Right forelimb (tissue), 1 donor: ENCODE results near the gene MYBBP1A.
A peak's percentile ranks its signal among the peaks of the same experiment; 100 is the strongest.

Source experiments
- DNase-seq: peaks from one replicate; pipeline ENCODE4 v3.0.0-alpha.2; 2018

MYBBP1A gene

DNA sequence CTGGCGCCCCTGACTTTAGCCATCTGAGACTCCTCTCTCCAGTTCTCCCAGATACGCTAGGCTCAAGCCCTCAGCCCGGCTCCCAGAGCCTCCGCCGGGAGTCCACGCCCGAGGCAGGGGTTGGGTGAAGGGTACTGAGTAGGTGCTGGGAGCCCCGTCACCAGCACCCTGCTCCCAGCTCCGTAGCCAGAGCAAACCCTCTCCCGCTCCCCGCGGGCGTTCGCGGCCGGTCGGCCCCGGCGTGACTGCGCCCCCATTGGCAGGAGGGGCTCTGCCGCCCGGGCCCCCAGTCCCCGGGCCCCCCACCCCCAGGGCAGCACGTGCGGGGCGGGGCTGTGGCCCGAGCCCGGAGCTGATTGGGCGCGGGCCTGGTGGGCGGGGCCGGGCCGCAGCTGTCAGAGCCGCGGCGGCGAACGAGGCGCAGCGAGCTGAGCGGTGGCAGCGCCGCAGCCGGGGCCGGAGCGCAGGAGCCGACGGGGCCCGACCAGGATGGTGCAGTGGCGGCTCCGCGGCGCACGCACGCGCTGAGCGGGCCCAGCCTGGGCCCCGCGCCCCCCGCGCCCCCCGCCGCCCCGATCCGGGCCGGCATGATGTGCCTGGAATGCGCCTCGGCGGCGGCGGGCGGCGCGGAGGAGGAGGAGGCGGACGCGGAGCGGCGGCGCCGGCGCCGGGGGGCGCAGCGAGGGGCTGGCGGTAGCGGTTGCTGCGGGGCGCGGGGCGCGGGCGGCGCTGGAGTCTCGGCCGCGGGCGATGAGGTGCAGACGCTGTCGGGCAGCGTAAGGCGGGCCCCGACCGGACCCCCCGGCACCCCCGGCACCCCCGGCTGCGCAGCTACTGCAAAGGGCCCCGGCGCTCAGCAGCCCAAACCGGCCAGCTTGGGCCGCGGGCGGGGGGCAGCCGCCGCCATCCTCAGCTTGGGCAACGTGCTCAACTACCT, 56.5 kb downstream of the MYBBP1A start, which contains the start of gene SPNS2:
Gene SPNS2 (plus strand): TSS at position 421 of the 937 bp plus-strand sequence. CDS start 167 bp downstream, at position 588.
- peak; percentile 73 for DNase-seq

DNA sequence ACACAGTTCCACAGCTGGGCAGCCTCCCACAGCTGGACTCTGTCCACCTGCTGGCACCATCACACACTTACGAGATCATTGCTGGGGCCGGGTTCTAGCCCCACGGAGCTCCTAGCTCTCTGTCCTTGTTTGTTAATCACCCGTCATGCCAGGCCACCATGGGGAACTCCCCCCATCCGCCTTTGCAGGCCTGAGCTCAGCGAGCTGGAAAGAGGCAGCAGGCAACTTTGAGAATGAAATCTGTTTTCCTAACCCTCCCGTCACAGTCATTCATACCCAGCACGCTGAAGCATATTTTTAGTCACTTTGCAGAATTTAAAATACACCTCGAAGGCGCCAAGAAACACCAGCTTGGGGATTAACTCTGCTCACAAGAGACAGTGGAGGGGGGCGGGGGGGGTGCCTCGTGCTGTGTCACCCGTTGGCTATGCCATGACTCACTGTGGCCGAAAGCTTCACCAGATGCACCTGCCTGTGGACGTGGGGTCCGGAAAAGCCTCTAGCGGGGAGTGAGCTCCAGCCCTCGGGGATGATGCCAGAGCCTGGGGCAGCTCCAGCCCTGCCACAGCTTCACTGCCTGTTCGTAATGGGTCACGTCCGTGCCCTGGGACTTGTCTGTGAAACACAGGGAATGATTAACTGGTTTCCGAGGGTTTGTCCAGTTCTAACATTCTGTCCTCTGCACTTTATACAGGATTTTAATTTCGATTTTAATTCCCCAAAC, 57.9 kb downstream of the MYBBP1A start:
- no peak for DNase-seq

DNA sequence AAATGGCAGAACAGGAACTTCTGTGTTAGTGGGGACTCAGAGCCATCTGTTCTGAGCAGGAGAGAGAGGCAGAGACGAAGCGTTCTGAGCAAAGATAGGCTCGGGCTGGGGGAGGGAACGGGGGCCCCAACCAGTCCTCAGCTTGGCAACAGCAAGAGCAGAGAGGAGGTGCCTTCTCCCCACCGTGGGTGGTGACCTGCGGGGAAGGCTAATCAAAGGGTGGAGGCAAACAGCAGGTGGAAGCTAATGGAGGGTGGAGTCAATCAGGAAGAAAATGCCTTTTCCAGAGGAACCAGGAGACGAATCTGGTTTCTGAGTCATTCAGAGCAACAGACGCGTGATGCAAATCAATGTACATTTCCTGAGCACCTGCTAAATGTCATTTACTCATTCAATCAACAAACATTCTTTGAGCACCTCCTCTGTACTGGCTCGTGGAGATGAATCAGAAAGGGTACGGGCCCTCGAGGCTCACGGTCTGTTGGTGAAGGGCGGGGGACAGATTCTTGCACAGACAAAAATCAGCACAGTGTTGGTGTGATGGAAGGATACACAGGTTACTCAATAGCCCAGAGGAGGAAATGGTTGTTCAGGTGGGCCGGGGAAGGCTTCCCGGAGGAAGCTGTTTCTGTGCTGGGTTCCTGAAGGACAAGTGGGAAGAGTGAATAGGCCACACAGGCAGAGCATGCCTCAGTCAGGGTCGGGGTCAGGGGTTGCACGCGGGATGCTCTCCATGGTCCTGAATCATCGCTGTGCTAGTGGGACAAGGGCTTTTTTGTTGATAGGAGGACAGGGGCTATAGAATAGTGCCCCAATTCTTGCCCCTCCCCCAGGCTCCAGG, 62.2 kb downstream of the MYBBP1A start:
- no peak for DNase-seq

DNA sequence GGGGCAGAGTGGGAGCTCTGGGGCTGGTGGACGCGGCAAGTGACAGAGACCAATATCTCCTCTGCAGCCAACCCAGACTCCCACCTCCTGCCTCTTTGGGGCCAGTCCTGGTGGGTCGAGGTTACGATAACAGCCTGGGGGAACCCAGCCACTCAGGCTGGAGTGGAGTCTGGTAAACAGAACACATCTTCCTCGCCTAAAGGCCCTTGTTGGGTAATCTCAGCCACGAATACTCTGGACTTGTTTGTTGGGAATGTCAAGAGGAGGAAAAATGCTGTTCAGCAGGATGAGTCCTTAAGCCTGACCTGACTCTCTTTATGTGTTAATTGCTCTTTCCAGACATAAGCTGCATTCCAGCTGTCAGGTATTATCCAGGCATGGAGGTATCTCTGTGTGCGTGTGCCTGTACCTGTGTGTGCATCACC, 64.5 kb downstream of the MYBBP1A start:
- DNase-seq = no peak

DNA sequence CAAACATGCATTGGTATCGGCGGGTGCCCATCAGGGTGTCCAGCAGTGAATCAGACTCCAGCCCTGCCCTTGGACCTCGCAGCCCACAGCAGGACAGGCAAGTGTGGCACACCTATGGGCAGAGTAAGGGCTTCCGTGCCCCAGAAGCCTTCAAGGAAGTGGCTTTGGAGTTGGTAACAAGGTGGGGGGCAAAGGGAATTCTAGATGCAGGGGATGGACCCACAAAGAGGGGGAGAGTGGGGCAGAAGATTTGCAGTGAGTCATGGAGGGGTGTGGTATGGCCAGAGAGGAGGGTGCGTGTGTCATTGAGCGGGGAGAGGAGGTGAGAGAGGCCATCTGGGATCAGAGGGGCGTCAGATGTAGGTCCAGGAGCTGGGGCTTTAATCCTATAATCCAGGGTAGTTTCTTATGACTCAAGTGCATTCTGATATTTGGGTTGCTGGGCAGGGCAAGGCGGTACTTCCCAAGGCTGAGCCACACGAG, 65.0 kb downstream of the MYBBP1A start:
- no peak for DNase-seq

DNA sequence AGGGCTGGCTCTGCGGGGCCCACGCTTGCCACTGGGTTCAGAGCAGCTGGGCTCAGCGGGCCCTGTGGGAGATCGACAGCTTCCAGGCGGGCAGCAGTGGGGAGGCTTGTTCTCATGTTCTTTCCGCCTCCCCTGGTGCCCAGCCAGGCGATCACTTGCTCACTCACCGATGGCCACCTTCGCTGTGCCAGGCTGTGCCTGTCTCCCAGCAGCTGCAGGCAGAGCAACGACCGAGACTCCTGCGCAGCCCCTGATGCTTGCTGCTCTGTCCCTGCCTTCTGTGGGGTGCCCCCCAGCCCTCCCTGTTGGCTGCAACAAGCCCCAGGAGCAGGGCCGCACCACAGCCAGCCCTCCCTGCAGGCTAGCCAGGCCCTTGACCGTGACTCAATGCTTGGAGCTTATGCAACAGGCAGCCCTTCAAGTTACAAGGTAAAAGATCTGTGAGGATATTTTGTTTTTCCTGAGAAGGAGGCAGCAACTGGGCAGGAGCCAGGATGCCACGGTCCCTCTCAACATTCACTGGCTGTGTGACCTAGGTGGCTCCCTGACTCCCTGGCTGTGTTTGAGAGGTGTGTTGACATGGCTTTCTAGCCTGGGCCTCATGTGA, 66.1 kb downstream of the MYBBP1A start:
- no peak for DNase-seq
